ENCODE data around the gene VGLL3.
A peak's percentile ranks its signal among the peaks of the same experiment; 100 is the strongest.

Gene VGLL3

DNA sequence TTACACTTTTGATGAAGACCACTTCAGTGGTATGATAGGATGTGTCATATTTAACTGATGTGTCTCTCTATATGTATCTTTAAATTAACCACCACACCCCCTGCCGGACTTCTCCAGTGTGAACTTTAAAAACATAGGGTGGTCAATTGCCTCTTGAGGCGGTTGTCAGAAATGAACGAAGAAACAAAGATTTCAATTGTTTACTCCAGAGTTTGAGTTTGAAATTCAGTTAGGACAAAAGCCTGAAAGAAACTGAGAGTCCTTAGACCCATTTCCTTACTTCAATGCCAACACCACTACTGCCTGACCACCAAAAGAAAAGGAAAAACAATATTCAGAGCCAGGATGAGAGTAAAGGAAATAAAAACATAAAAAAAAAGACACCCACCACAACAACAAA, 40.2 kb downstream of the VGLL3 start:
- DNase-seq (ENCODE audit: low spot score) = no peak

DNA sequence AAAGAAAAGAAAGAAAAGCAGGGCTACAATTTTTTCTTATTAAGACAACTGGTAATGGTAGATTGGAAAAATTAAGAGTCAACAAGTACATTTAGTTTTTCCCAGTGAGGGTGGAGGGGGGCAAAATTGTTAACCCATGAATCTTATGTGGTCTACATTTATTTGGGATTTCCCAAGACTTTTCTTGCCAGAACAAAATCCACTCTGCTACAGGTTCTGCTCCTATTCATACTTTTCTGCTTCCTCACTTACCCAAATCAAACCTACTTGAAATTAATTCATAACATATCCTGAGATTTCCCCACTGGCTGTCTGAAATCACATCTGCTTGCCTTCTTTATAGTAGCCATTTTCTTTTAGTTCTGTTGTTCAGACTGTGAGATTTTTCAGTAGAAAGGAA, 41.1 kb downstream of the VGLL3 start:
- no peak for DNase-seq (ENCODE audit: low spot score)

DNA sequence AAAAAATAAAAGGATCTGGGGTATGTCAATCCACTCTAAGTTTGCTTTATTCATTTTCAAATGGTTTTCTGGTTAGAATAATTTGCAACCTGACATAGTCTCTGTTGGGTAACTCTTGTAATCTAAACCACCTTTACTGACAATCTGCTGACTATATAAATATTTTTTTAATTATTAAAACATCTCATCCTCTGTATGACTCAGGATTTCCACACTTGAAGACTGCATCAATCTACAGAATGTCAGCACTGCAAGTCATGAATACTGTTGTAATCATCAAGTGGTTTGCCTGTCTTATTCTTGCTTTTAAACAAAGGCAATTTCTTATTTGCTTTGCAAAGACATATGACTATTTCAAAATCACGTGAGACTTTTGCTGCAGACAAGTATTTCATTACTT, 42.1 kb downstream of the VGLL3 start:
- peak; percentile 24 for DNase-seq (ENCODE audit: low spot score)

DNA sequence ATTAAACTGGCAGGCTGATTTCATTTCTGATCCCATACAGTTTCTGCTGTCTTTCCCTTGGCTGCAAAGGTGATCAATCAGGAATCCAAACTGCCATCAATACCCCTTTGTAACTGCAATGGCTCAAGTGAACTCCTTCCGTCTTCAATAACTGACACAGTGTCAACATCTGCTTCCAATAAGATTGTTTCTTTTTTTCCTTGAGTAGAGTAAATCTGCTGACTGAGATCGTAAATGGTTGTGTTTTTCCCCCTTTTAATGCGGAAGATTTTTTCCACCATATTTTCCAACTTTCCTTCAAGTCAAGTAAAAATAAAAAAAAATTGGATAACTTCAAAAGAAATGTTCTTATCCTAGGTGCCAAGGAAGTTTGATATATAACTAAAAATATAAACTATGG, 48.7 kb downstream of the VGLL3 start:
- no peak for DNase-seq (ENCODE audit: low spot score)

DNA sequence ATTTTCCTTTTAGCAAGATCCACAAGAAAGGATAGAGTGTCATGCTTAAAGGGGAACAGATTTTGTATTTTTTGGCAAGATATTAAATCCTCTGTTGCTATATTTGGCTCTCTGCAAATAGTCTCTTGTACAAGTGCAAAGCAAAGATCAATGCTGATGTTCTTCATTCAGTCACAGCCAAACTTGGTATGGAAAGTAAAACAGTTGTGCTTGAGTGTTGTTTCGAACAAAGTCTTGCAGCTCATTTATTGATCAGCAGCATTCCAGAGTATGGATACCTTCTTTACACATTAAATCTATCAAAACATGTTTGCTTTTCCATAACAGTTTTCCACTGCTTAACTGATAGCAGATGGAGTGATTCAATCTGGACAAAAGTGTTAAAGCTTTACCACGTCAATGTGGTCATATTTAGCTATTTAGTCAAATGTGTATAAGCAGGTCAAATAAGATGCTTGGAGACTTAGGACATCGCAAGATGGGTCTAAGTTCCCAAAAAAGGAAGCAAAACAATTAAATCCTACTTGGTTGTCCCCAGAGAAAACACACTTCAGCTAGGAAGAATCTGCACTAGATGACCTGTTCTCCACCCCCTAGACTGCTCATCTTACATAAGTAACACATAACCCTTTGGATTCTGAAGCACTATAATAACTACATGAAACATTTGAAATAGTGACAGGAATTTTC, 52.4 kb downstream of the VGLL3 start:
- DNase-seq (ENCODE audit: low spot score) = peak; percentile 56

DNA sequence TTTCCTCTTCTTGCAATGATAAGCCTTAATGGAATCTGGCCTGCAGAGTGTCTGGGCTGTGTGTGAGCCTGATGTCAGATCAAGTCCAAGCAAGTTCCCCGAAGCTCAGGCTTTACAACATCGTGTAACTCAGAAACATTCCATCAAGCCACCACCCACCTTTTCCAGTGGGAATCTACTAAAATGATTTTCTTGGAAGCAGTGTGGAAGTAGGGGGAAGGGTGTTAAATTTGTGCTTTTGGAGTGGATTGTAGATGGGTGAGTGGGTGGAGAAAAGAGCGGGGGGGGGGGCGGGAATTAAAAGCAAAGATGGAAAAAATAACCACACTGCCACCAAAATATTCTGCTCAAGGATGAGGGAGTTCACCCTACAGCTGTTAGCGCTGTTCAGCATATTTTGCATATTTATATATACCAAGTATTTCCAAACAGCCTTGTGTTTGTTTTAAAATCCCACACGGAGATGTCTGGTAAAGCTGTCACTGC, 53.6 kb downstream of the VGLL3 start:
- DNase-seq (ENCODE audit: low spot score) = peak; percentile 67

DNA sequence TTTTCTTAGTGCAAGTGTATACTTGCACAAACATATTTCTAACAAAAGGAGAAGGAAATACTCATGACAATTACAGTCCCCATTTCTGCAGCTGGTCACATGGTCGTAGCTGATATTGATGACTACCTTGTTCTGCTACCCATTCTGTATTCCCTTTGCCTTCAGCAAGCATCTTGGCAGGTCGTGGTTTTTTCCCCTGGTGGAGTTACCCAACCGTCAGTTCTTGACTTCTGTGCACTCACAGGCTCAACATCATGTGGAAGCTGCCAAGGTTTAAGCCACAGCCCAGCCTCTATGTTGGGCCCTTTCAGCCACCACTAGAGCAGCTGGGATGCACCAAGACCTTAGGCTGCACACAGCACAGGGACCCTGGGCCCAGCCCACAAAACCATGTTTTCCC, 56.1 kb downstream of the VGLL3 start:
- DNase-seq (ENCODE audit: low spot score) = no peak

DNA sequence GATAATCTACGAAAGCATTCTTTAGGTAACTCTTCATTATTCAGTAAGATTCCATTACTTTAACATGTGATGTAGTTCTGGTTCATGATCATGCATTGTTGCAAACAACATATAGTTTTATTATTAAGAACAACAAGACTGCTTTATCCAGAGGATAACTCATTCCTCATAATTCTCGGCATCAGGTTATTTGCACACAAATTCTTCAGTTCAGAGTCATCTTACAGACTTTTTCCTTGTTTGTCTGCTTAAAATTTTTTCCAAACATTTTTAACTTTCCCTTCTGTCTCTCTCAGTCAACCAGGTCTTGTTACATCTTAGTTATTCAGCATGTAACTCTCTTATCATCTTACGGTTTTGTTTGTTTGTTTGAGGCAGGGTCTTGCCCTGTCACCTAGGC, 60.1 kb downstream of the VGLL3 start:
- peak; percentile 10 for DNase-seq (ENCODE audit: low spot score)

DNA sequence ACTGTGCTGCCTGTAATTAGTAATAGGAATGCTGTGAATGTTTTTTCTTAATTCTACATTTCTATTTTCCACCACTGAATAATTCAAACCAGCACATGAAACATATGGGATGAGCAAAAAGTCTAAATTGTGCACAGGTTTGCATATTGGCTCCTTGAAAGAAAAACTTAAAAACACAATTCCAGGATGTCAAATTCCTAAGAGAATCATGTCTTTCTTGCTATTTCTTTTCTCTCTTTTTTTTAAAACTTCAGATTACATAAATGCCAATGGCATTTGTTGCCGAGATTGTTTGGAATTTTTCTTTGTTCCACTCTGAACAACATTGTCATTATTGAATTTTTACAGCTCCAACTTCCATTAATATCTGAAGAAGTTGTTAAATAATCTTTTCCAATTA, 60.8 kb downstream of the VGLL3 start:
- no peak for DNase-seq (ENCODE audit: low spot score)

DNA sequence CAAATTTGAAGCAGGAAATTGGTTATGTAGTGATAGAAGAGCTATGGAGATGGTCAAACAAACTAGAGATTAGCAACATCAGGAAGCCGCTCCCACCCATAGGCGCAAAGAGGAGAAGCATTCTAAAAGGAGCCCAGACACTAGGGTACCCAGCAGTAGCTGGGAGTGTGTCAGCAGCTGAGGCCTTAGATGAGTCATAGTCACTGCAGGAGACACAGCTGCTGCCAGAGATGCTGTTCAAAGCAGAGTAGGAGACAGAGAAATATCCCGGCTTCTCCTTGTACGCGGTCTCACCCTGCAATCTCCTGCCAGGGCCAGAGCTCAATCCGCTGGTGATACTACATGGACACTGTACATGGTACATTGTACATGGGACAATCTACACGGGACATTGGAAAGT, 61.9 kb downstream of the VGLL3 start:
- no peak for DNase-seq (ENCODE audit: low spot score)

DNA sequence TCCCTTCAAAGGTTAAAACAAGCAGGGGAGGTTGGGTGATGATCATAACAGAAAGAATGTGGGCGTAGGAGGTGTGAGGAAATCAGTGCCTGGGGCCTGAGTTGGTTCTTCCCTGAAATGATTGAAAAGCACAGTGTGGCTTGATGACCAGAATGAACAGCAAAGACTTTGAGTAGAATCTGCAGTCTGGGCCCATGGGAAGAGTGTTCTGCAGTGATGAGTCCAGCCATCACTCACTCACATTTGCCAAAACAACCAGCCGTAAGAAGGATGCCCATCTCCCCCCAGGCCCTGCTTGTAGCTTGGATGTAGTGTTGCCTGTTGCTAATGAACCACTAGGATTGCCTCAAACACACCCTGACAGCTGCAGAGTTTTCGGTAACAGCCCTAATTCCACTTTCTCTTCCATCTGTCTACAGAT, 67.9 kb downstream of the VGLL3 start:
- DNase-seq (ENCODE audit: low spot score) = peak; percentile 74

DNA sequence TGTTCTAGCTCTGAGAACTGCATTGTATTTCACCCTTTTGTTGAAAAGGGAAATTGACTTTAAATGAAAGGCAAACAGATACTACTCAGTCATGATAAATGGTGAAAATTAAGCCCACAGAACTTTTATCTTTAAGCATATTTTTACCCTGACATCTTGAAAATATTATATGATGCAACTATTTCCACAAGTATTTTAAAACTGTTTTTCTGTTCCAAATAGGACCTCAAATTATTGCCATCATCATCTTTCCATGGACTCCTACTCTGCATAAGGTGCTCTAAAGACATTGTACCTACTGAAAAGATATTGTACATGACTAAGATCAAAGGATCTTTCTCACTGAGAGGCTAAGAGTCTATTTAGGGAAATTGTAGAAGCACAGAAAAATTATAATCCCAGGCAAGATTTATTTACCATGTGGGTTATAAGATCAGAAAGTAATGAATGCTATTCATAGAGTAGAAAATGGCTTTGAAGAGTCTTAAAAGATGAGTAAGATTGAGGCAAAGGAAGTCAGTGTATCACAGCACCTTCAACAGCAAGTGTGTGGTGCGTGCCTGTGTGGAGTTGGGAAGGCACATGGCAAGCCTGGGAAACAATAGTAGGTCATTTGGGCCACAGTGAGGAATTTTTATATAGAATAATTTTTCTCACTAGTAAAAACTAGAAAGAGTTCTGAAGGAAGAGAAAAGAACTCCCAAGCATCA, 68.8 kb downstream of the VGLL3 start:
- peak; percentile 9 for DNase-seq (ENCODE audit: low spot score)

DNA sequence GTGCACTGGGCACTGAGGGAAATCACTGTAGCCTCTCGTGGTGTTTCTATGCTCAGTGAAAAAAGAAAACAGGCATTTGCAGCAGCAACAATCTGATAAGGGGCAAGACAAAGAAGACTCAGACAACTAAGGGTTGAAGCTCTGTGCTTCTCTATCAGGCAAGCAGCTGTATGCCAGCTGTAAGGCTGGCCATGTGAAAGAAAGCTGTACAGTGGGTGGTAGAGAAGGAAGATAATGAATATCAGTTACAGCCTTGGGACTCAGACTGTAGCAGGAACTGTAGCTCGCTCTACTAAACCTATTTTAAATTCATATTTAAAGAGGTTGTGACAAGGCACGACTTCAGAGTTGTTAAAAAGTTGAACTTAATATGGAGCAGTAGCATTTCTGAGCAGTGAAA, 76.3 kb downstream of the VGLL3 start:
- DNase-seq (ENCODE audit: low spot score) = peak; percentile 11

DNA sequence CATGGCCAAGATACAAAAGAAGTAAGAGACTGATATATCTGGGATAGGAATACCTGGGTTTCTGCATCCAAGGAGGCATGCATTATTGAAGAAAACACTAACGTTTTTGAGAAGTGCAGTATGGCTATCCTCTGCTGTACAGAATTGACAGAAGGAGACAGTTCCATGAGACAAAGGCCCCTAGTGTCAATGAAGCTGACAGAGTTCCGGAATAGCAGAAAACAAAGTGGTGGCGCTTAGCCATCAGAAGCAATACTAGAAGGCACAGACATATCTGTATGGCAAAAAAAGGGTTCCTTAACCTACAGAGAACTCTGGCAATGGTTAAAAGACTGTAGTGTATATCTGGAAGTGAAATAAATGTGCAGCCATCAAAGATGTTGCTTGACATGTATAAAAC, 77.8 kb downstream of the VGLL3 start:
- DNase-seq (ENCODE audit: low spot score) = no peak

DNA sequence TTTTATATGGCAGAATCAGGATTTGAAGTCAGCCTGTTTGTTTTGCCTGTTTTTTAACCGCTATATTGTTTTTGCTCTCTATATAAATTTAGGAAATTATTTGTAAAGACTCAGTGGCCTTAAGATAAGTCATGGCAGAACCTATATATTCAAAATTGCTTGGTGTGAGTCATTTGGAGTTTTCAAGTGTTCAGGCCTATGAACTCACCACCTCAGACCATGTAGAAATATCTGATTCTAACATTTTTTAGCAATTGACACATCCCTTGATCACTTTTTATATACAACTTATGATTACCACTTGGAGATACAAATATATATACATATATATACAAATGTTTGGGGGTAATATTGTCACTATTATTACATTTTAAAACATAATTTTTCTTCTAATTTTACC, 95.7 kb downstream of the VGLL3 start:
- DNase-seq (ENCODE audit: low spot score) = no peak

DNA sequence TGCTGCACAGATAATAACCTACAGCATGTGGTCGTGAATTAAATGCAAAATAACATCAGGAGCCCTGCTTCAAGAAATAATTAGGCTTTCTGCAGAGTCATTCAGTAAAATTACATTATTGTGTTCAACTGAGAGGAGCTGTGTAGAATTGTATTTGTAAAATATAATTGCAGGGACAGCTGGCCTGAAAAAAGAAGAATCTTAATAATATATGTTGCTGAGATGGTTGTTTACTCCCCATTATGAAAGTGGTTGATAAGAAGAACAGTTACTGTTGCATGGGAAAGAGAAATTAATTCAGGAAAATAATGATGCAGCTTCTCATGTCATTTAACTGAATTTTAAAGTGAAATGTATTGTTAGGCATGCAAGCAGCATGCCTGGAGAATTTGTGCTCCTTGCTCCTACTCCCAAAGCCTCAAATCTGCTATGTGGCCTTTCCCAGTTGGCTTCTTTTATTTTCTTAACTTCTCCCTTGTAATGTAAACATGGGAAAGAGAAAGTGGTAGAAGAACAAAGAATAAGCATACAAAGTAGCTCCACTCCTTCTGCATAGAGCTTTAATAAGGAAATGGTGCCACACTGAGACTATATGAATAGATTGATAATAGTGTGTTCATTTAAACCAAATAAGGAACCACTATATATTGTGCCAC, 100.1 kb downstream of the VGLL3 start:
- no peak for DNase-seq (ENCODE audit: low spot score)

Data from AG20443 (cell line).